AG04450 (cell line): ENCODE results near the gene CPA1. TPM values are rescaled to one million over a fixed set of nuclear protein-coding genes. Genes with fewer than 3 reads are reported as not detected.

ENCODE experiments used
- CTCF ChIA-PET: fragments of 300-600, 350-600 bp; formaldehyde crosslinking; extraction: SDS; loops from one replicate; lab custom pipeline; 2022; ENCODE audit warnings: antibody characterized with exemption, inconsistent platforms; lab: Charles Lee
- POLR2A ChIA-PET: fragments of 350-600 bp; formaldehyde crosslinking; extraction: SDS; loops from one replicate; lab custom pipeline; 2021; ENCODE audit warnings: antibody characterized with exemption, inconsistent platforms; lab: Yijun Ruan, JAX
- DNase-seq: peaks from one replicate; pipeline ENCODE4 v3.0.0-alpha.2; 2011; ENCODE audit warnings: low read depth, low spot score
- H3K27ac ChIP-seq: one replicate; pipeline ENCODE4 v1.5.1; 2012; ENCODE audit warnings: low read depth, low read length, control low read depth
- H3K27me3 ChIP-seq: one replicate; pipeline ENCODE4 v1.6.0; 2012; ENCODE audit warnings: low read length; ENCODE audit not compliant: control insufficient read depth, insufficient read depth
- H3K4me3 ChIP-seq: 2 replicates; pipeline ENCODE4 v1.5.1; 2011; ENCODE audit warnings: mild to moderate bottlenecking, low read depth, low read length, control low read depth
- H3K9me3 ChIP-seq: 2 replicates; pipeline ENCODE4 v1.5.1; 2012; ENCODE audit warnings: low read length; ENCODE audit not compliant: control insufficient read depth, insufficient read depth
- CTCF ChIP-seq: IDR thresholded peaks from 2 replicates; pipeline ENCODE4 v1.5.1; 2011; ENCODE audit warnings: low read depth, low read length, control low read depth, inconsistent platforms
- polyA plus RNA-seq: library from polyadenylated mRNA; depleted of rRNA; stranded (reverse); fragments of >200 nt; gene quantifications from 2 replicates; pipeline ENCODE4 v1.2.3, GENCODE V29; 2011

The CPA1 gene
- polyA plus RNA-seq, 1 experiment: 0.07 TPM

- POLR2A ChIA-PET: no interaction called here
- H3K27me3 ChIP-seq: no peaks in the 10 kb centered on the region
- peaks cover 2% of the 10 kb centered on the region; the same call in 1 of the 2 replicates for H3K9me3 ChIP-seq
- no peak for DNase-seq
- CTCF ChIA-PET: no interaction called here
- H3K27ac ChIP-seq: no peak overlapping the region
- no peak for TF ChIP-seq CTCF
- no peak overlapping the region for H3K4me3 ChIP-seq
These were observed 12.2 kb upstream of the CPA1 start for GRCh38 chr7:130367836-130368746.

- ChIA-PET CTCF (no interaction called here), POLR2A (no interaction called here)
- peak overlapping the region; percentile 39 for H3K27ac ChIP-seq
- H3K4me3 ChIP-seq: no peak overlapping the region
- DNase-seq: no peak
- TF ChIP-seq CTCF: no peak
- no peaks in the 10 kb centered on the region for H3K27me3 ChIP-seq
- peaks cover 2% of the 10 kb centered on the region; the same call in 1 of the 2 replicates for H3K9me3 ChIP-seq
These were observed 11.1 kb upstream of the CPA1 start for GRCh38 chr7:130369110-130369711.

DNA sequence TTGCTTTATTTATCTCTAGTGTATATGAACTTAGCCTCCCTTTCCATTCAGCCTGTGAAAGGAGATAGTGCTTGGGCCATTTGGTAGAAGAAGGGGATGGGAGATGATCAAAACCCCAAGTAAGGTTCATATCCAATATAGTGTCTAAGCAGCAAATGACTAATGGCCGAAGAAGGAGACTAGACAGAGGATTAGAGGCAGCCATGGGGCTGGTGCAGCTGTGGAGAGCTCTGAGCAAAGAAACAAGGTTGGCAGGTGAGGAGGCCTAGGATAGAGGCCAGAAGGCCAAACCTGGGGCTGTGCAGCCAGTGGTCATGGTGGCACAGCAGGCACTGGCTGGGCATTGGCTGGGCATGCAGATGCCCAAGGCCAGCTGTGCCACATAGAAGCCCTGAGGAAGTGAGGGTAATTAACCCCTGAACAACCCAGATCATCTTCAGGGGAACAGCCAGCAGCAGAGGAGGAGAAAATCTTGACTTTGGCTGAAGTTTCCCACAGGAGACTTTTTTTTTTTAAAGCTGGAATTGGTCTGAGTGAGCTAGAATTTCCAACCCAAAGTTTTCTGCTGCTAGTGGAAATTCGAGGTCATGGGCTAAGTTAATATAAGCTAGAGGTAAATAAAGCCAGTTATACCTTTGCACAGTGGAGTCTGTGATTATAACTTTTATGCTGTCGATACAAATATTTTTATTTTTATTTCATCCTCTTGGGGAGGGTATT is 10.3 kb upstream of the CPA1 start:
- no peak for TF ChIP-seq CTCF
- Histone ChIP-seq H3K9me3 (peaks cover 2% of the 10 kb centered on the region; the same call in 1 of the 2 replicates), H3K4me3 (no peak overlapping the region), H3K27me3 (no peaks in the 10 kb centered on the region), H3K27ac (peak overlapping the region; percentile 31)
- no peak for DNase-seq
- CTCF ChIA-PET: no interaction called here
- POLR2A ChIA-PET: interaction anchor here (0.6 to 0.8 kb wide), 2 partner anchors 27 to 165 kb away, joined by 4 to 10 read pairs; partner anchors contain the start of gene TMEM209

DNA sequence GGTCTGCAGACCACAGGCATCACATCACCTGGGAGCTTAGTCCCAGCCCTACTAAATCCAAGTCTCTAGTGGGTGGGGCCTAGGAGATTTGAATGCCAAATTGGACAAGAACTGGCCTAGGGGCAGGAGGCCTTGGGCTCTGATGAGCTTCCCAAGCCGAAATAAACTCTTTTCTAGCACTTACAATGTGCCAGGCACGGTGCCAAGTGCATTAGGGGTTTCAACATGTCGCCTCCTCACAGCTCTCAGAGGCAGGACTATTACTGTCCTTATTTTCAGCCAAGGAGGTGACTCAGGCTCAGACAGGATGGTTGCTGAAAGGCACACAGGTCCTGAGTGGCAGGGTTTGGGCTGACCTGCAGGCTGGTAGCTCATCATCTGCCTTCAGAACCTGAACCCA is 9.2 kb upstream of the CPA1 start:
- DNase-seq: no peak
- CTCF ChIA-PET: no interaction called here

More for the DNA sequence above, 9.2 kb upstream of the CPA1 start:
- Histone ChIP-seq H3K27ac (peak overlapping the region; percentile 31), H3K27me3 (no peaks in the 10 kb centered on the region), H3K9me3 (peaks cover 9% of the 10 kb centered on the region; the same call in 1 of the 2 replicates), H3K4me3 (no peak overlapping the region)
- POLR2A ChIA-PET: no interaction called here
- TF ChIP-seq CTCF: no peak
